KMS-11 (cell line): ENCODE results near the gene RAD51D.
"Not testable (repeated sequence)": the region's sequence is repeated elsewhere in the genome, so short reads cannot be mapped to it uniquely, and the experiment has no call there.

Experiments used
- H2AFZ ChIP-seq: fragments of 200-600 bp; sonication (generic); 2 replicates; pipeline ENCODE4 v1.6.1; 2016; ENCODE audit warnings: antibody characterized with exemption, mixed run types, low read depth
- H3K27ac ChIP-seq: fragments of 200-600 bp; sonication (generic); 2 replicates; pipeline ENCODE4 v1.6.1; 2016; ENCODE audit warnings: mild to moderate bottlenecking, mixed run types
- H3K27me3 ChIP-seq: fragments of 200-600 bp; sonication (generic); 2 replicates; pipeline ENCODE4 v1.6.1; 2017; ENCODE audit warnings: mild to moderate bottlenecking, low read depth, mixed run types, moderate library complexity; ENCODE audit not compliant: insufficient read depth
- H3K36me3 ChIP-seq: fragments of 200-600 bp; sonication (generic); 2 replicates; pipeline ENCODE4 v1.6.1; 2017; ENCODE audit warnings: mild to moderate bottlenecking, mixed run types; ENCODE audit not compliant: insufficient read depth
- H3K4me1 ChIP-seq: fragments of 200-600 bp; sonication (generic); 2 replicates; pipeline ENCODE4 v1.6.1; 2016; ENCODE audit warnings: mild to moderate bottlenecking, low read depth, mixed run types; ENCODE audit not compliant: poor library complexity, severe bottlenecking
- H3K4me2 ChIP-seq: fragments of 200-600 bp; sonication (generic); 2 replicates; pipeline ENCODE4 v1.7.0; 2016; ENCODE audit warnings: mild to moderate bottlenecking, mixed run types
- H3K4me3 ChIP-seq: fragments of 200-600 bp; sonication (generic); IDR thresholded peaks from 2 replicates; pipeline ENCODE4 v1.6.1; 2017; ENCODE audit warnings: low read depth, low read length, mixed read lengths; ENCODE audit not compliant: insufficient read depth
- H3K79me2 ChIP-seq: fragments of 200-600 bp; sonication (generic); 2 replicates; pipeline ENCODE4 v1.6.1; 2016; ENCODE audit warnings: low read depth, mixed run types; ENCODE audit not compliant: insufficient read depth
- H3K9ac ChIP-seq: fragments of 200-600 bp; sonication (generic); 2 replicates; pipeline ENCODE4 v1.6.1; 2016; ENCODE audit warnings: mild to moderate bottlenecking, mixed run types
- H4K20me1 ChIP-seq: fragments of 200-600 bp; sonication (generic); 2 replicates; pipeline ENCODE4 v1.6.1; 2016; ENCODE audit warnings: mild to moderate bottlenecking, mixed run types; ENCODE audit not compliant: insufficient read depth
- TF ChIP-seq, protein P1 (sequence below): fragments of 200-600 bp; sonication (generic); conservative IDR thresholded peaks from 2 replicates; pipeline ENCODE4 v1.6.1; 2017; ENCODE audit warnings: low read depth, mild to moderate bottlenecking, antibody characterized with exemption, low read length, moderate library complexity, mixed read lengths

The RAD51D gene

DNA sequence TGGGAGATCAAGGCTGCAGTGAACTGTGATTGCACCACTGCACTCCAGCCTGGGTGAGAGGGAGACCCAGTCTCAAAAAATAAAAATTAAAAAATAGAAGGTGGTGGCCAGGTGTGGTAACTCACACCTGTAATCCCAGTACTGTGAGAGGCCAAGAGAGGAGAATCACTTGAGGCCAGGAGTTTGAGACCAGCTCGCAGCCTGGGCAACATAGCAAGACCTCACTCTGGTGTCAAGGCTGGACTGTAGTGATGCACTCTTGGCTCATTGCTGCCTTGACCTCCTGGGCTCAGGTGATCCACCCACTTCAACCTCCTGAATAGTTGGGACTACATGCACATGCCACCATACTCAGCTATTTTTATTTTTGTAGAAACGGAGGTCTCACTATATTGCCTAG is 69.5 kb downstream of the RAD51D start:
- H3K4me2 ChIP-seq, result peak overlapping the region; percentile 78; the same call in 1 of the 2 replicates
- no peaks in the 10 kb centered on the region for H4K20me1 ChIP-seq
- no peak overlapping the region for H3K9ac ChIP-seq

DNA sequence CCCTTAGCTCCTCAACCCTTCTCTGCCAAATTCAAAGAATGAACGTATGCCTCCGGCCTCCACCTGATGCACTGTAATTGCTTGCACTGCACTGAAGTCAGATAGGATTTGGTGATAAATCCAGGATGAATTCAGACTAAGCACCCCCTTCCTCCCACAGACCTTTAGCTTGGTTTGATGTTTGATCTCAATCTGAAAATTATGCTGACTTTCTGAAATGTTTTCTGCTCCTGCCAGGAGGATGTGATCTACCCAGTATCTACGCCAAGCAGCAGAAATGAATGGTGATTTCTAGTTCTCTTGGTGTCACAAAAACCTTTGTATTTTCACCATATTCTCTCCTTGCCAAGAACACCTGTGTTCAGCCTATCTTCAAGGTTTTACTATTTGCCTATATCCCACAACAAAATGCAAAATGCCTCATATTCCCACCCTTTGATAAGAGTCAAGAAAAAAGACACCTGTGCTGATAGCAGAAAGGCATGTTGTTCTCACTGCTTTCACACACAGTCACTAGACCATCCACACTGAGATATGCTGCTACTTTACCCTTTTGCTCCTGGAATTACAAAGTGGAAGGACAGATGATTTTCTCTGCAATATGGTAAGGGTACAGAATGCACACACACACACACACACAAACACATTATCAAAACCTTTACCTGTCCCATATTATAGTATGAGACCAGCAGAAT is 70.8 kb downstream of the RAD51D start:
- Histone ChIP-seq H3K9ac (no peak overlapping the region), H3K27ac (no peak overlapping the region), H3K27me3 (no peaks in the 10 kb centered on the region), H4K20me1 (no peaks in the 10 kb centered on the region), H3K4me2 (no peak overlapping the region), H2AFZ (no peak overlapping the region), H3K4me3 (no peak overlapping the region), H3K79me2 (no peaks in the 10 kb centered on the region), H3K36me3 (no peaks in the 10 kb centered on the region), H3K4me1 (peaks cover 75% of the 10 kb centered on the region)
- TF ChIP-seq, protein P1, sequence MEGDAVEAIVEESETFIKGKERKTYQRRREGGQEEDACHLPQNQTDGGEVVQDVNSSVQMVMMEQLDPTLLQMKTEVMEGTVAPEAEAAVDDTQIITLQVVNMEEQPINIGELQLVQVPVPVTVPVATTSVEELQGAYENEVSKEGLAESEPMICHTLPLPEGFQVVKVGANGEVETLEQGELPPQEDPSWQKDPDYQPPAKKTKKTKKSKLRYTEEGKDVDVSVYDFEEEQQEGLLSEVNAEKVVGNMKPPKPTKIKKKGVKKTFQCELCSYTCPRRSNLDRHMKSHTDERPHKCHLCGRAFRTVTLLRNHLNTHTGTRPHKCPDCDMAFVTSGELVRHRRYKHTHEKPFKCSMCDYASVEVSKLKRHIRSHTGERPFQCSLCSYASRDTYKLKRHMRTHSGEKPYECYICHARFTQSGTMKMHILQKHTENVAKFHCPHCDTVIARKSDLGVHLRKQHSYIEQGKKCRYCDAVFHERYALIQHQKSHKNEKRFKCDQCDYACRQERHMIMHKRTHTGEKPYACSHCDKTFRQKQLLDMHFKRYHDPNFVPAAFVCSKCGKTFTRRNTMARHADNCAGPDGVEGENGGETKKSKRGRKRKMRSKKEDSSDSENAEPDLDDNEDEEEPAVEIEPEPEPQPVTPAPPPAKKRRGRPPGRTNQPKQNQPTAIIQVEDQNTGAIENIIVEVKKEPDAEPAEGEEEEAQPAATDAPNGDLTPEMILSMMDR, result no peak

More for the DNA sequence above, 69.5 kb downstream of the RAD51D start:
- no peak overlapping the region for H2AFZ ChIP-seq
- H3K4me3 ChIP-seq, result no peak overlapping the region
- peaks cover 73% of the 10 kb centered on the region for H3K4me1 ChIP-seq
- no peaks in the 10 kb centered on the region for H3K27me3 ChIP-seq
- no peak overlapping the region for H3K27ac ChIP-seq
- no peaks in the 10 kb centered on the region for H3K36me3 ChIP-seq
- no peaks in the 10 kb centered on the region for H3K79me2 ChIP-seq
- TF ChIP-seq, protein P1, result no peak

DNA sequence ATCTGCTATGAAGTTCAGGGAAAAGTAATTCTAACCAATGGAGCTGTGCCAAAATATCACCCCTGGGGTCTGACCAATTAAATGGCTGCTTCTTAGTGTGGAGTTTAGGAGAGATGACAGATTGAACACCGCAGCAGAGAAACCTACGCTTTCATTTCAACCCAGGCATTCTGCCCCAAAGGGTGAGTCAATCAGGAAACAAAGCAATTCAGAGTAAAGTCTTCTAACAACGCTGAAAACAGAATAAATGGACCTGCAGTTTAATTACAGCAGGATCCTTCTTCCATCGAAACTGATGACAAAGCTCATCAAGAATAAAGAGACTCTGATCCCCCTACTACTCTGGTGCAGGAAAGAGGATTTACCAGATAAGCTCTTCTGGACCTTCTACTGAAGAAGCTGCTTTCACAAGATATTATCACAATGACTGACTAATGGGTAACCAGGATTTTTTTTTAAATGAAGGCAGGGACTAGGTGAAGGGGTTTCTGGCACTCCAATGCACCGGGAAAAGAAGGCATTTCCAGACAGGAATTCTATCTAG is 72.8 kb downstream of the RAD51D start:
- Histone ChIP-seq H3K4me3 (no peak overlapping the region), H3K4me2 (peak overlapping the region; percentile 49), H3K79me2 (no peaks in the 10 kb centered on the region), H2AFZ (no peak overlapping the region), H3K27me3 (no peaks in the 10 kb centered on the region), H3K27ac (peak overlapping the region; percentile 43; the same call in 1 of the 2 replicates), H3K4me1 (peaks cover 67% of the 10 kb centered on the region), H3K9ac (no peak overlapping the region), H4K20me1 (no peaks in the 10 kb centered on the region), H3K36me3 (no peaks in the 10 kb centered on the region)
- TF ChIP-seq, protein P1, result no peak

DNA sequence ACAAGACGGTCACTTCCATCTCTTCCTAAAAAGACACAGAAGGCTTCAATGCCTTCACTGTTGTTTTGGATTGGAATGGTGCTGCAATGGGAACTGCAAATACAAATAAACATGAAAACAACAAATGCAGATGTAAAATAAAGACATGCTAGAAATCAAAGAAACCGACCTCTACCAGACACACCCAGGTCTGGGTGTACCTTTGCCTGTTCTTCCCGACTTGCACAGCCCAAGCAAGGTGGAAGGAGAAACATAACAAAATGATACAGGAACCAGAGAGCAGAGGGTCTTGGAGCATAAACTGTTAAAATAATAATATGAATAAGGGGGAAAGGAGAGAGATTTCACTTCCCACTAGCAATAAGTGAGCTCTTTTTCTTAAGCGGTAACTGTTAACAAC is 73.4 kb downstream of the RAD51D start:
- H3K4me2 ChIP-seq, result peak overlapping the region; percentile 49
- TF ChIP-seq, protein P1, result no peak

DNA sequence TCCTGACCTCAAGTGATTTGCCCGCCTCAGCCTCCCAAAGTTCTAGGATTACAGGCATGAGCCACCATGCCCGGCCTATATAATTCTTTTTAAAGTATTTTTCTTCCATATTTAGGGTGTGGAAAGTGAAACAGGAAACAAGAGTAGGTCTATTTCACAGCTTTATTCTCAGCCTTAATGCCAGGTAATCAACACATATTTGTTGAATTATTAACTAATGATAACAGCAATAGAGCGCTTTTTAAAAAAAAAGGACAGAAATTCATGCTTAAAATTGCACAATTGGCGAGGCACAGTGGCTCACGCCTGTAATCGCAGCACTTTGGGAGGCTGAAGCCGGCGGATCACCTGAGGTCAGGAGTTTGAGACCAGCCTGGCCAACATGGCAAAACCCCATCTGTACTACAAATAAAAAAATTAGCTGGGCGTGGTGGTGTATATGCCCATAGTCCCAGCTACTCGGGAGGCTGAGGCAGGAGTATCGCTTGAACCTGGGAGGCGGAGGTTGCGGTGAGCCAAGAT is 74.1 kb downstream of the RAD51D start:
- H2AFZ ChIP-seq, H4K20me1 ChIP-seq, H3K9ac ChIP-seq, H3K79me2 ChIP-seq, H3K4me3 ChIP-seq, H3K27ac ChIP-seq, H3K36me3 ChIP-seq, H3K27me3 ChIP-seq: not testable (repeated sequence)
- Histone ChIP-seq H3K4me2 (peak overlapping the region; percentile 49; the same call in 1 of the 2 replicates), H3K4me1 (peaks cover 59% of the 10 kb centered on the region)

More for the DNA sequence above, 73.4 kb downstream of the RAD51D start:
- Histone ChIP-seq H3K9ac (no peak overlapping the region), H3K27me3 (no peaks in the 10 kb centered on the region), H3K4me1 (peaks cover 62% of the 10 kb centered on the region), H3K79me2 (no peaks in the 10 kb centered on the region), H3K27ac (peak overlapping the region; percentile 43; the same call in 1 of the 2 replicates), H2AFZ (no peak overlapping the region), H4K20me1 (no peaks in the 10 kb centered on the region), H3K36me3 (no peaks in the 10 kb centered on the region), H3K4me3 (no peak overlapping the region)
